K562 (cell line): ENCODE data around the gene WDR76. TPM values are rescaled to one million over a fixed set of nuclear protein-coding genes. Genes with fewer than 3 reads are reported as not detected.

Experiments
- ATF2 ChIP-seq: sonication (generic); formaldehyde crosslinking; IDR thresholded peaks from 2 replicates; pipeline ENCODE4 v1.8.1; 2022; ENCODE audit warnings: missing genetic modification reagents
- CEBPB ChIP-seq: fragments of 450-650 bp; IDR thresholded peaks from 2 replicates; pipeline ENCODE4 v1.6.1; 2016; ENCODE audit warnings: missing genetic modification characterization, missing compliant biosample characterization
- HNRNPLL ChIP-seq: fragments of 200-400 bp; formaldehyde crosslinking; IDR thresholded peaks from 2 replicates; pipeline ENCODE4 v1.6.1; 2017; ENCODE audit warnings: low read length, low read depth, mild to moderate bottlenecking; ENCODE audit not compliant: poor library complexity, severe bottlenecking
- KDM2B ChIP-seq: fragments of 250-450 bp; sonication (Bioruptor Pico); IDR thresholded peaks from 2 replicates; pipeline ENCODE4 v1.8.0; 2021; ENCODE audit warnings: mild to moderate bottlenecking, moderate library complexity
- MCM3 ChIP-seq: fragments of 450-650 bp; IDR thresholded peaks from 2 replicates; pipeline ENCODE4 v1.6.1; 2016
- MLLT1 ChIP-seq, 2 experiments: fragments of 450-650 bp; IDR thresholded peaks; 2 replicates each; pipeline ENCODE4 v1.6.1; 2016
- NR1H2 ChIP-seq: sonication (generic); formaldehyde crosslinking; IDR thresholded peaks from 2 replicates; pipeline ENCODE4 v1.4.0; 2020; ENCODE audit warnings: mild to moderate bottlenecking, missing genetic modification reagents
- POLR2G ChIP-seq: fragments of 200-400 bp; formaldehyde crosslinking; IDR thresholded peaks from 2 replicates; pipeline ENCODE4 v1.6.1; 2017; ENCODE audit warnings: low read depth, mild to moderate bottlenecking, antibody characterized with exemption, low read length, moderate library complexity
- RBFOX2 ChIP-seq: fragments of 200-400 bp; formaldehyde crosslinking; IDR thresholded peaks from 2 replicates; pipeline ENCODE4 v1.6.1; 2017; ENCODE audit warnings: low read depth, mild to moderate bottlenecking, low read length, moderate library complexity
- RUNX1 ChIP-seq: sonication (generic); IDR thresholded peaks from 2 replicates; pipeline ENCODE4 v1.6.1; 2016; ENCODE audit warnings: antibody characterized with exemption, low read depth
- SMARCB1 ChIP-seq: IDR thresholded peaks from 2 replicates; pipeline ENCODE4 v1.6.1; 2011; ENCODE audit warnings: improper control_type of control experiment, low read depth; ENCODE audit not compliant: insufficient read length
- TOE1 ChIP-seq, 2 experiments: fragments of 450-650 bp in 1 of 2; sonication (generic) in 1 of 2; formaldehyde crosslinking in 1 of 2; IDR thresholded peaks; 2 replicates each; pipeline versions ENCODE4 v1.7.1 to v1.8.0; 2016 to 2022; ENCODE audit warnings: borderline replicate concordance in 2 of 2, mild to moderate bottlenecking in 2 of 2, antibody characterized with exemption in 1 of 2, inconsistent platforms in 1 of 2, low read depth in 1 of 2, missing genetic modification reagents in 1 of 2, moderate library complexity in 1 of 2
- ZNF12 ChIP-seq: sonication (generic); formaldehyde crosslinking; IDR thresholded peaks from 2 replicates; pipeline ENCODE4 v1.4.0; 2020; ENCODE audit warnings: mild to moderate bottlenecking, missing genetic modification reagents
- ZNF24 ChIP-seq: fragments of 450-650 bp; IDR thresholded peaks from 2 replicates; pipeline ENCODE4 v1.6.1; 2016
- polyA plus RNA-seq, 8 experiments: library from polyadenylated mRNA; depleted of rRNA in 4 of 8; stranded (reverse) in 5 of 8; unstranded in 3 of 8; fragments of >200 nt; fragmentation: Nextera tagmentation in 2 of 8; fragmentation: Illumina TruSeq in 1 of 8; extraction: Ambion mirVana in 2 of 8; extraction: Trizol in 1 of 8; gene quantifications; 2 replicates each; pipeline versions ENCODE4 v1.2.1 to v1.2.3, GENCODE V29; 2011 to 2014; ENCODE audit warnings: inconsistent platforms in 1 of 8, missing spikeins in 1 of 8
- total RNA-seq, 7 experiments: library from RNA; depleted of rRNA in 6 of 7; stranded (reverse); fragments of >200 nt in 6 of 7; fragmentation: Illumina TruSeq in 2 of 7; extraction: Trizol in 2 of 7; gene quantifications; 2 replicates each; pipeline versions ENCODE4 v1.2.1 to v1.2.3, GENCODE V29; 2011 to 2021; ENCODE audit warnings: low replicate concordance in 1 of 7
- TF ChIP-seq, protein P1 (sequence below), 2 experiments: fragments of 450-650 bp; conservative IDR thresholded peaks; 2 replicates each; pipeline ENCODE4 v1.6.1; 2017; ENCODE audit warnings: mild to moderate bottlenecking in 2 of 2, moderate library complexity in 2 of 2
- TF ChIP-seq, protein P2 (sequence below): fragments of 450-650 bp; IDR thresholded peaks from 2 replicates; pipeline ENCODE4 v1.6.1; 2016; ENCODE audit warnings: missing biosample characterization, missing genetic modification characterization
- TF ChIP-seq, protein P3 (sequence below): sonication (generic); formaldehyde crosslinking; IDR thresholded peaks from 2 replicates; pipeline ENCODE4 v1.8.1; 2023; ENCODE audit warnings: mild to moderate bottlenecking, missing genetic modification reagents

WDR76 gene
- total and polyA plus RNA-seq, 9 of the 15 experiments (the other 6 are each of a cell fraction or from before 2014, with no cell fraction given) = 9.8 to 69.5 (median 44.4) TPM

DNA sequence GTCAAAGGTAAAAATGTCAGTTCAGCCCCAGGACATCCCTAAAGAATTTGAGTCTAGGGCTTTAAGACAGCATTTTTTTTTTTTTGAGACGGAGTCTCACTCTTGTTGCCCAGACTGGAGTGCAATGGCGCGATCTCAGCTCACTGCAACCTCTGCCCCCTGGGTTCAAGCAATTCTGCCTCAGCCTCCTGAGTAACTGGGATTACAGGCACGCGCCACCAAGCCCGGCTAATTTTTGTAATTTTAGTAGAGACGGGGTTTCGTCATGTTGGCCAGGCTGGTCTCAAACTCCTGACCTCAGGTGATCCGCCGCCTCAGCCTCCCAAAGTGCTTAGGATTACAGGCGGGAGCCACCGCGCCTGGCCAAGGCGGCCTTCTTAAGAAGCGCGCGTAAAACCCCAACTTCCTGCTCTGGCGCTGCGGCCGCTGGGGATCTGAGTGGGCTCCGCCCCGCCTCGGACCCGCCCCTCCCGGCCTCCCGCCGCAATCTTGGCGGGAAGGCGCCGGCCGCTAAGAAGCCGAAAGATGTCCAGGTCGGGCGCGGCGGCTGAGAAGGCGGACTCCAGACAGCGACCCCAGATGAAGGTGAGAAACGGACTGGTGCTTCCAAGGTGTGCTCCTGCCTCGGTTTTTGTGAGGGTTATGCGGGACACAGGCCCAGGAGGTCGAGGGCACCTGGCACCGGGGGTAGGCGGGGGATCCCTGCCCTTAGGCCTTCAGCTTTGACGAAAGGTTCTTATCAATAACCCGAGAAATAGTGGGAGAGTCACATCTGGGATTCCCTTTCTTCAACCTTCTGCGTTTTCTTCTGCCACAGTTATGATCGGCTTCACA is at the start of gene WDR76 (continued):
- TF ChIP-seq RBFOX2 (peak; percentile 89), ZNF12 (CRISPR knock-in tag) (no peak), POLR2G (peak; percentile 92), ATF2 (CRISPR knock-in tag) (no peak), KDM2B (CRISPR knock-in tag) (0 out of 2 replicates have a peak, but pooled peaks have one; percentile 50), CEBPB (tag) (peak; percentile 68), RUNX1 (no peak), MLLT1 (IDR thresholded peaks at IDR 0.05) (0 out of 4 replicates have a peak, but pooled peaks of 1 of the 2 experiments have one; percentile 46), TOE1 (IDR thresholded peaks at IDR 0.05; ENCODE audit: borderline replicate concordance) (peak; percentile 20; the same call in 1 of the 2 replicates), TOE1 (CRISPR knock-in tag; IDR thresholded peaks at IDR 0.05; ENCODE audit: borderline replicate concordance, low read depth) (no peak), MCM3 (no peak), SMARCB1 (no peak), ZNF24 (peak; percentile 54; the same call in 1 of the 2 replicates), NR1H2 (CRISPR knock-in tag) (0 out of 2 replicates have a peak, but pooled peaks have one; percentile 58), HNRNPLL (peak; percentile 86)
- TF ChIP-seq, protein P1, sequence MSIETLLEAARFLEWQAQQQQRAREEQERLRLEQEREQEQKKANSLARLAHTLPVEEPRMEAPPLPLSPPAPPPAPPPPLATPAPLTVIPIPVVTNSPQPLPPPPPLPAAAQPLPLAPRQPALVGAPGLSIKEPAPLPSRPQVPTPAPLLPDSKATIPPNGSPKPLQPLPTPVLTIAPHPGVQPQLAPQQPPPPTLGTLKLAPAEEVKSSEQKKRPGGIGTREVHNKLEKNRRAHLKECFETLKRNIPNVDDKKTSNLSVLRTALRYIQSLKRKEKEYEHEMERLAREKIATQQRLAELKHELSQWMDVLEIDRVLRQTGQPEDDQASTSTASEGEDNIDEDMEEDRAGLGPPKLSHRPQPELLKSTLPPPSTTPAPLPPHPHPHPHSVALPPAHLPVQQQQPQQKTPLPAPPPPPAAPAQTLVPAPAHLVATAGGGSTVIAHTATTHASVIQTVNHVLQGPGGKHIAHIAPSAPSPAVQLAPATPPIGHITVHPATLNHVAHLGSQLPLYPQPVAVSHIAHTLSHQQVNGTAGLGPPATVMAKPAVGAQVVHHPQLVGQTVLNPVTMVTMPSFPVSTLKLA (conservative IDR thresholded peaks at IDR 0.05) = peak in 1 of 2 experiments; percentile 70; a peak in 3 of 4 replicates
- TF ChIP-seq, protein P2, sequence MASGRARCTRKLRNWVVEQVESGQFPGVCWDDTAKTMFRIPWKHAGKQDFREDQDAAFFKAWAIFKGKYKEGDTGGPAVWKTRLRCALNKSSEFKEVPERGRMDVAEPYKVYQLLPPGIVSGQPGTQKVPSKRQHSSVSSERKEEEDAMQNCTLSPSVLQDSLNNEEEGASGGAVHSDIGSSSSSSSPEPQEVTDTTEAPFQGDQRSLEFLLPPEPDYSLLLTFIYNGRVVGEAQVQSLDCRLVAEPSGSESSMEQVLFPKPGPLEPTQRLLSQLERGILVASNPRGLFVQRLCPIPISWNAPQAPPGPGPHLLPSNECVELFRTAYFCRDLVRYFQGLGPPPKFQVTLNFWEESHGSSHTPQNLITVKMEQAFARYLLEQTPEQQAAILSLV (tag) = peak; percentile 68; the same call in 1 of the 2 replicates
- TF ChIP-seq, protein P3, sequence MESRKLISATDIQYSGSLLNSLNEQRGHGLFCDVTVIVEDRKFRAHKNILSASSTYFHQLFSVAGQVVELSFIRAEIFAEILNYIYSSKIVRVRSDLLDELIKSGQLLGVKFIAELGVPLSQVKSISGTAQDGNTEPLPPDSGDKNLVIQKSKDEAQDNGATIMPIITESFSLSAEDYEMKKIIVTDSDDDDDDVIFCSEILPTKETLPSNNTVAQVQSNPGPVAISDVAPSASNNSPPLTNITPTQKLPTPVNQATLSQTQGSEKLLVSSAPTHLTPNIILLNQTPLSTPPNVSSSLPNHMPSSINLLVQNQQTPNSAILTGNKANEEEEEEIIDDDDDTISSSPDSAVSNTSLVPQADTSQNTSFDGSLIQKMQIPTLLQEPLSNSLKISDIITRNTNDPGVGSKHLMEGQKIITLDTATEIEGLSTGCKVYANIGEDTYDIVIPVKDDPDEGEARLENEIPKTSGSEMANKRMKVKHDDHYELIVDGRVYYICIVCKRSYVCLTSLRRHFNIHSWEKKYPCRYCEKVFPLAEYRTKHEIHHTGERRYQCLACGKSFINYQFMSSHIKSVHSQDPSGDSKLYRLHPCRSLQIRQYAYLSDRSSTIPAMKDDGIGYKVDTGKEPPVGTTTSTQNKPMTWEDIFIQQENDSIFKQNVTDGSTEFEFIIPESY = peak; percentile 34; the same call in 1 of the 2 replicates
